GM19438 (cell line): ENCODE measurements around the gene BAIAP3.

Experiments
- ATAC-seq: cut with Tn5 transposase; IDR thresholded peaks from one replicate; pipeline ENCODE4 v1.9.1; 2021; ENCODE audit warnings: low read depth; ENCODE audit not compliant: unreplicated experiment

Gene BAIAP3

GRCh38 chr16:1299012-1299867 is 34.2 kb upstream of the BAIAP3 start:
- no peak for ATAC-seq

GRCh38 chr16:1299868-1300203 is 33.6 kb upstream of the BAIAP3 start:
- no peak for ATAC-seq

GRCh38 chr16:1300664-1301476 is 32.6 kb upstream of the BAIAP3 start:
- ATAC-seq: no peak

- ATAC-seq: no peak
These were observed 31.9 kb upstream of the BAIAP3 start for GRCh38 chr16:1301562-1301961.

- no peak for ATAC-seq
These were observed 27.6 kb upstream of the BAIAP3 start for GRCh38 chr16:1305823-1306222.

DNA sequence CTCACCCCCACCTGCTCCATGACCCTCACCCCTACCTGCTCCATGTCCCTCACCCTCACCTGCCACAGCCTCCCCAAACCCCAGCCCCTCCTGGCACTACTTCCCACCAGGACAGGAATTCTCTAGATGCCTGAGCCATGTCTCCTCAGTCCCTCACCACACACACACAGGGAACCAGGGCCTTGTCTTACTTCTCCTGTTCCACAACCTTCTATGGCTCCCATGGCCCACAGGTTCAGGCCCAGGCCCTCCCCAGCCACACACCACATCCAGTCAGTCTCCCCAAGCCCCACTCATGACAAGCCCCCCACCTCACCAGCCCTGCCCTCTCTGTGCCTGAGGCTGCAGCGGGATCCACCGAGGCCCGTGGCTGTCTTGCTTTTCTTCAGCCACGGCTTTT is 27.1 kb upstream of the BAIAP3 start:
- no peak for ATAC-seq

DNA sequence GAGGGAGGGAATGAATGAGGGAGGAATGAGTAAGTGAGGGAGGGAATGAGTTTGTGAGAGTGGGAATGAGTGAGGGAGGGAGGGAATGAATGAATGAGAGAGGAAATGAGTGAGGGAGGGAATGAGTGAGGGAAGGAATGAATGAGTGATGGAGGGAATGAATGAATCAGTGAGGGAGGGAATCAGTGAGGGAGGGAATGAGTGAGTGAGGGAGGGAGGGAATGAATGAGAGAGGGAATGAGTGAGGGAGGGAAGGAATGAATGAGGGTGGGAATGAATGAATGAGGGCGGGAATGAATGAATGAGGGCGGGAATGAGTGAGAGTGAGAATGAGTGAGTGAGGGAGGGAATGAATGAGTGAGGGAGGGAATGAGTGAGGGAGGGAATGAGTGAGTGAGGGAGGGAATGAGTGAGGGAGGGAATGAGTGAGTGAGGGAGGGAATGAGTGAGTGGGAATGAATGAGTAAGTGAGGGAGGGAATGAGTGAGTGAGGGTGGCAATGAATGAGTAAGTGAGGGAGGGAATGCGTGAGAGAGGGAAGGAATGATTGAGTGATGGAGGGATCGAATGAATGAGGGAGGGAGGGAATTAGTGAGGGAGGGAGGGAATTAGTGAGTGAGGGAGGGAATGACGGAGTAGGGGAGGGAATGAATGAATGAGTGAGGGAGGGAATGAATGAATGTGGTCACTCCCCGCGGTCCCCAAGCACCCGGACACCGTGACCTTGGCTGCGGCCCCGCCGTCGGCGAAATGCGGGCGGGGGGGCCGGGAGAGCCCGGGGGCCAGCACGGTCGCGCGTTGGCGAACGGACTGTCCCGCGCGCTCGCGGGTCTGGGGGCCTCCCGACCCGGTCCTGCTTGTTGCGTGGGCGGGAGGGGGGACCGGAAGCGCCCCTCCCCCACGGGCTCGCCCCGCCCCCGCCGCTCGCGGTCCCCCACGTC is 25.1 kb upstream of the BAIAP3 start:
- ATAC-seq: peak; percentile 4

DNA sequence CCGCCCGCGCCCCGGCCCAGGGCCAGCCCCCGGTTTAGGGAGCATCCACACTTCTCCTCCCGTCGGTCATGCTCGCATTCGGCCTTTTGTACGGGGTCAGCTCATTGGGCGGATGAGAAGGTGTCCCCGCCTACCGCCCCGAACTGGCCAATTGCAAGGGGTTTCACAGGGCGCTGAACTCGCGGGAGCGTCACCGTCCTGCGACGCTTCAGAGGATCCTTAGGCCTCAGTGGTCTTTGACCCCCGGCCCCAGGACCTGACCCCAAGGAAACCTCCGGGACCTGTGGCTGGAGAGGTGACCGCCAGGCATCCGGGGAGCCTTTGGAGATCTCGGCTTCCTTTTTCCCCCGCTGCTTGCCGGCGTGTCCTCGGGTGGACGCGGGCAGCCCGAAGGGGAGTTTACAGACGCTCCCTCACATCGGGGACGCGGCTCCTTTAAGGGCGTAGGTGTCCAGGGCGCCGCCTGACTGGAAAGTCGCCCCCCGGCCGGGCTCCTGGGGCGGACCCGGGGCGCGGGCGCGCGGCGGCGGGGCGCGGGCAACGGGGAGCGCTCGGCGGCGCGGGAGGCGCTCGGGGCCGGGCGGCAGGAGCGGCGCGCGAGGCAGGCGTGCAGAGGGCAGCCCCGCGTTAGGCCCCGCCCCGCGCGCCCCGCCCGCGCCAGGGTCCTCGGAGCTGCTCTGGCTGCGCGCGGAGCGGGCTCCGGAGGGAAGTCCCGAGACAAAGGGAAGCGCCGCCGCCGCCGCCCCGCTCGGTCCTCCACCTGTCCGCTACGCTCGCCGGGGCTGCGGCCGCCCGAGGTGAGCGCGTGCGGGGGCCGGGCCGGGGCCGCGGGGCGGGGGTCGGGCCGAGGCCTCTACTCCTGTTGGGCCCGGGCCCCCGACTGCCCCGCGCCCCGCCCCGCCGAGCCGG is 24.2 kb upstream of the BAIAP3 start, which contains the start of gene UBE2I:
UBE2I (plus strand) TSS at position 660 of the 909 bp plus-strand sequence. CDS start 4,395 bp downstream, outside the sequence.
- peak; percentile 51 for ATAC-seq

DNA sequence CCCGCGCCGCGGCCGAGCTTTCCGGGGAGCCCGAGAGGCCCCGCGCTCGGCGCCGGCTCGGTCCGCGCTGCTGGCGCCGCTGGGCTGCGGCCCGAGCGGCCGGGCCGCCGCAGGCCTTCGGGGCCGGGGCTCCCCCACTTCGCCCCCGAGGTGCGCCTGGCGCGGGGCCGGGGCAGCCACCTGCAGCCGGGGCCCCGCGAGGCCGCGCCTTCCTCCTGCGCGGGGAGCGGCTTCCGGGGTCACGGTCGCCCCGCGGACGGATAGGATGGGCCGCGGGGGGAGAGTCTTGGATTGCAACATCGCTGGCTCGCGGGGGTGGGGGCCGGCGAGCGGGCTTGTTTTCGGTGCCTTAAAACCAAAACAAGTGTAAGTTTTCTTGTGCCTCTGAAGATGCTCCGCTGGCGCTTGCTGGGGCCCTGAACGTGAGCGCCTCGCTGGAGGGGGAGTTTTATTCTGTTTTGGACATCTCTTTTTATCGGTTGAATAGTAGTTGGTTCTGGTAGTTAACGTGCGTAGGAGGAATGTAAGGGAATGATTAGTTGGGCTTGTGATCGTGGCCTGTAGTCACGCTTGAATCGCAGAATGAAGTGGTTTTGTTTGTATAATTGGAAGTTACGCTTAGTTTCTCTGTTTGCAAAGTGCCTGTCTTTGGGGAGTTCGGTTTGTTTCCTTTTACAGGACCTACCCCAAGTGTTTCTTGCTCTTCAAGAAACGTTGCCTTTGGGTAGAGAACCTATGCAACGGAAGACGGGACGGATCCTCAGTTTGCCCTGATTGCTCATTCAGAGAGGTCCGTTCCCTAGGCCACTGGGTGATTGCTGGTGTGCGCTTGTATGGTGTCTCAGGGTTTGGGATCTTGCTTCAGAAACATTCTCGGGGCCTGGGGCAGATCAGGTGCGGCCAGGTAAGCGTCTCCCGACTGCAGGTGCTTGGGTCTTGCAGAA is 23.3 kb upstream of the BAIAP3 start:
- ATAC-seq: peak; percentile 4

- ATAC-seq: no peak
These were observed 22.6 kb upstream of the BAIAP3 start for GRCh38 chr16:1310832-1311200.

DNA sequence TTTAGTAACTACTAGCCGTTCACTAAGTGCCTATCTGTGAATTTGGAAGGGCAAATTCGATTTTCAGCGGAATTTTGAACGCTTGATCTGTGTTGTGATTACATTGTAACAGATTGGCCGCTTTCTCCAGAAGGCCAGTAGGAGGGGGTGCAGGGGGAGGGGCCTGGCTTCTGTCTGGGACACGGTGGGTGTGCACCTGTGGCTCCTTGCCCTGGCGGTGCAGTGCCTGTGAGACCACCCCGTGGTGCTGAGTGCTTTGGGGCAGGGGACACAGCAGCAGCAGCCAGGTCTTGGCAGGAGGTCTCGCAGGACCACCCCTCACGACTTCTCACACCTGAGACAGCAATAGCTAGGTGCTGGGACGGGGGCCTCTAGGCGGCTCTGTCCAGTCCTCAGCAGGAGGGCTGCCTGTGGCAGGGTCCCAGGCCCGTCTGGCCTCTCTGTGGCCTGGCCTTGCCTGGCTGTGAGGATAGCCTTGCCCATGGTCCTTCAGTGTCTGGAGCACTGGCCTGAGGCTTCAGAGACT is 22.2 kb upstream of the BAIAP3 start:
- no peak for ATAC-seq

- ATAC-seq: no peak
These were observed 21.5 kb upstream of the BAIAP3 start for GRCh38 chr16:1311738-1312466.

GRCh38 chr16:1312467-1312816 is 21.0 kb upstream of the BAIAP3 start:
- no peak for ATAC-seq

DNA sequence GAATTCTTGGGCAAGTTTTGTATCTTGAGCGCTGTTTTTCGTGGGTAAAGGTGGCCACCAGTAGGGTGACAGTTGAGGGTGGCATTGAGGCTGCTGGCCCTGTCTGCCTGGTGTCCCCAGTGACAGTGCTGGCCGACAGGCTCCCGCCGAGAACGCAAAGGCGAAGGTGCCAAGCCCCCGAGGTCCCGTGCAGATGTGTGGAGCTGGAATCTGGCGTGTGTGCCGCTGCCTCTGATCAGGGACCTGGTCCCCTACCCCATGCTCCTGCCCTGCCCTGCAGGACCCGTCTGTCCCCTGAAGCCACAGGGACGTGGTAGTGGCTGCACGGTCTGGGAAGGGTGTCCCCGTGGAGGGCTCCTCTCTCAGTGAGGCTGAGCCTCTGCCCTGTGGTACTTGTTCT is 20.5 kb upstream of the BAIAP3 start:
- ATAC-seq: no peak

DNA sequence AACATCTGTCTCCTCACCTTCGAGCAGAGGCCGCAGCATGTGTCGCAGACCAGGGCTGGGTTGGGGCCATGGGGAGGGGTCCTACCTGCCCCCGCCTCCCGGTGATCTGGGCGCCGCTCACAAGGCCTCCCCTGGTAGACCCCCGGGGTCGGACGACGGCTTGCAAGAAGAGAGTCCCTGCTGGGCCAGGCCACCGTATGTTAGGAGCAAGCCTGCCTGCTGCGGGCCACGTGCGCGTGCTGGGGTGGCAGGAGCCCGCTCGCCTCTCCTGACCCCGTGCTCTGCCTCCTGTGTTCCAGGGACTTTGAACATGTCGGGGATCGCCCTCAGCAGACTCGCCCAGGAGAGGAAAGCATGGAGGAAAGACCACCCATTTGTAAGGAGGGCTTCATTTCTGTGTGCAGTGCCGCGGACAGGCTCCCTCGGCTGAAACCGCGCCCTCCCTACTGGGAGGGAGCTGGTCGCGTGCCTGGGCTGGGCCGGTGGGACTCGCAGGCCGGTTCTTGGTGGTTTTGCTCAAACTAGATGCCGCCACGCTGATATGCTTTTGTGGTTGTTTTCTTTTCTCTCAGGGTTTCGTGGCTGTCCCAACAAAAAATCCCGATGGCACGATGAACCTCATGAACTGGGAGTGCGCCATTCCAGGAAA is 19.6 kb upstream of the BAIAP3 start:
- no peak for ATAC-seq

DNA sequence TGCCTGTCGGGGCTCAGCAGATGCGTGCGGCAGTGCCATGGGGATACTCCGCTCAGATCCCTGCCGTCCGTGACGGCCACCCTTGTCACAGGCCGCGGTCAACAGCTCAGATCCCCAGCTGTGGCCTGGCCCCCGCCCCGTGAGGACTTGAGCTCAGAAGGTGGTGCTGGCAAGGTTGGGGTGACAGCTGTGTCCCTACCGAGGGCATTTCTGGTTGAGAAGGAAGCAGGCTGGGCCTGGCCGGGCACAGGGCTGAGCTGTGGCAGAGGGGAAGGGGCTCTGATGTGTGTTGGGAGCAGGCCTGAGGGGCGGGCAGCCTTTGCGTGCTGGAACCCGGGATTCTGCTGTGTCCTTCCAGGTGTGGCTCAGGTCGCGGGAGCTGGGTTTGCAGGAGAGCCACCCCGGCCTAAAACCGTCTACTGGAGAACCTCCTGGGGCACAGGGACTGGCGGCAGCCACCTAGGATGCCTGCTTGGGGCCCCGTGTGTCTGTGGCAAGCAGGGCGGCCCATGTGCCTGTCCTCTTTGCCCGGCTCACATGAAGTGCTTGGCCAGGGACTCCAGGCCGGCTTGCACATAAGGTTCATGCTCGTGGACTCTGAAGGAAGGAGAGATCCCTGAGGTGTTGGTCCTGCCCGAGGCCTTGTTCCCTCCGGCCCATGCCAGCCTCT is 18.9 kb upstream of the BAIAP3 start:
- no peak for ATAC-seq
